ENCODE measurements around the gene SPATA13.

Gene SPATA13

DNA sequence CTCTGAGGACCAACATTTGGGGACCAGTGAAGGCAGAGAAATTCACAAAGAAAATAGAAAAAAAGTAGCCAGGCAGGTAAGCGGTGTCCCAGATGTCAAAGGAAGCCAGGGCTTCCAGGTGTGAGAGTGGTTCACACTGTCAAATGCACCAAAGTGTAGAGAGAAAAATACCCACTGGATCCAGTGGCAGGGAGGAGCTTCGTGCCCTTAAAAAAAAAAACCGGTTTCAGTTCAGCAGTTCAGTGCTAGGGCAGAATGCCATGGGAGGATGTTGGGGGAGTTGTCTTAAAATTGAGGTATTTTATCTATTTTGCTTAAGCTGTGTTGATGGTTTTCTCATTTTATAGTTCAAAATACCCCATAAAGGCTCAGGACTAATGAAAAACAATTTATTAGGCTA is 101.0 kb downstream of the SPATA13 start:
- no peak for DNase-seq

DNA sequence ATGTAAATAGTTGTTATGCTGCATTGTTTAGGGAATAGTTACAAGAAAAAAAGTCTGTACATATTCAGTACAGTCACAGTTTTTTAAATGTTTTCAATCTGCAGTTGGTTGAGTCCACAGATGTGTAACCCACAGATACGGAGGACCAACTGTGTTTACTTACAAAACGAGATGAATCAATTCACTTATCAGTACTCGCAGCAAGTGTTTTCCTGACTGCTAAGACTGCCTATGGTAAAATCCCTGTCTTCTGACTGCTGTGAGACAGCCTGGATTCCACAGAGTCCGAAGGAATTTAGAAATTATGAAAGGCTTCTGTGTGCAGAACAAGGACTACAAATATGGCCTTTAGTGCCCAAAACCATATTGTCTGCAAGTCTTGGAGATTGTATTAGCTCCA is 103.1 kb downstream of the SPATA13 start:
- no peak for DNase-seq

DNA sequence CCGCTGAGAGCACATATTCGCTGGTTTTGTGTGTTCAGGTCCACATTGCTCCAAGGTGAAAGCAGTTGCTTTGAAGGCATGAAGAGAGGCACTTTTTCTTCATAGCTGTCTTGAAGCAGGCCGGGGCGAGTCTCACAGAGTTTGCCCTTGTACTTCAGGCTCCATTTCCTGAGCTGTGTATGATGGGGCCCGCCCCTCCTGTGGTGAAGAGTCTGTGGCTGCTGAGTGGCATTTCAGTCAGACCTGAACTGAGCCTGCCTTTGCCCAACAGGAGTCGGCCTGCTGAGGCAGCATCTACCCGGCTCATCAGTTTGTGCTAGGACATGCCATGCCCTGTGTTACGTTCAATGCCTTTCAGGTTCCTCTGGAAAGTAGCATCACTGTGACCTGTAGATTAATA is 104.5 kb downstream of the SPATA13 start:
- DNase-seq = peak; percentile 38

DNA sequence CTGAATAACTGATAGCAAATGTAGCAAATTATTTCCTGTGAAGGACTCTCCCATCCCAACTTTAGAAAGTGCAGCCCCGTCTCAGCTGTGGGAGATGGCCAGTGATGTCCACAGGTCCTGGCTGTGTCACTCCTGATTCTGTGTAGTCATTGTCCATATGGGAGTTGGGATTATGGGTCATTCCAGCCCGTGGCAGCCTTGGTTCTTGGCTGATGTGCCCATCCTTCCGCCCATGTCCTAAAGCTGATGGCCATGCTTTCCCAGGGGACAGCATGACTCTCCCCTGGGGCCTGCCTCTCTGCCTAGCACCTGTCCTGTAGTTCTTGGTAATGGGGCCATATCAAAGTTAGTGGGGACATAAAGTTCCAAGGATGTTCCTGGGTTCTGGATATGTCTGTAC is 104.9 kb downstream of the SPATA13 start:
- DNase-seq = no peak

DNA sequence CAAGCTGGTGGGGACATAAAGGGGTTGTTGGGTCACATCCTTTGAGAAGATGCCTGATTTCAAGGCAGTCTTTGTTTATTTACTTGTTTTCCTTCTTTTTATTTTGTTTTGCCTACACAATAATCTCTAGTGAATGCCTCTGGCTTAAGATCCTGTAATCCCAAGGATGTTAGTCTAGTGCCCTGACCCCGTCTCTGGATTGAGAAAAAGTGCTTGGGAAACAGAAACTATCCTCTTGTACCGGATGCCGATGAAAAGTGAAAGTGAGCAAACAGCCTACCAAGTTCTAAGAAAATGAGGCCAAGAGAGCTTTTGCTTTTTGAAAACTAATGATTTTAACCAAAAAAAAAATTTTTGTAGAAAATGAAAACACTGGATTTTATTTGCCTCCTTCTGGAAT is 106.8 kb downstream of the SPATA13 start:
- no peak for DNase-seq

DNA sequence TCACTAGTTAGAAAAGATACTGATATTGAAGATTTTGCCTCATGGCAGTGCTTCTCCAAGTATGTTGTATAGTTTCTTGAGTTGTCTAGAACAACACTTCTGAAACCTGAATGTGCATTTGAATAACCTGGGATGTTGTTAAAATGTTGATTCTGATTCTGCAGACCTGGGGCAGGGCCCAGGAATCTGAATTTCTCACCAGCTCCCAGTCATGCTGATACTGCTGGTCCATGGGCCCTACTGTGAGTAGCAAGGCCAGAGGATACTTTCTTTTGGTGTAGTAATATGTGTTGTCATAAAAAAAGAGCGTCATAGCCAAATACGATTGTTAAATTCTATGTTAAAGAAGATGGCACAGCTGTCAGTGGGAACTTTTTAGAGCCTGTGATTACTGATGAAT is 107.3 kb downstream of the SPATA13 start:
- DNase-seq = no peak

DNA sequence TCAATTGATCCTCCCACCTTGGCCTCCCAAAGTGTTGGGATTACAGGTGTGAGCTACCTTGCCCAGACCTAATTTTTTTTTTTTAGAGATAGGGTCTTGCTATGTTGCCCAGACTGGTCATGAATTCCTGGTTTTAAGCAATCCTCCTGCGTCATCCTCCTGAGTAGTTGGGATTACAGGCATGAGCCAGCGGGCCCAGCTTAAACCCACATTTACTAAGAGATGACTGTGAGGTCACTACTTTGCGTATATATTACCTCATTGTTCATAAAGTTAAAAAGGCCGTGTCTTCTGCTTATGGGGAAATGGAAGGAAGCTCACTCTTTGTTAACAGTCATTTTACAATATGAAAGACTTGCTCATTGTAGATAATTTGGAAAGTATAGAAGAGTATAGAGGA is 109.3 kb downstream of the SPATA13 start:
- DNase-seq = no peak

DNA sequence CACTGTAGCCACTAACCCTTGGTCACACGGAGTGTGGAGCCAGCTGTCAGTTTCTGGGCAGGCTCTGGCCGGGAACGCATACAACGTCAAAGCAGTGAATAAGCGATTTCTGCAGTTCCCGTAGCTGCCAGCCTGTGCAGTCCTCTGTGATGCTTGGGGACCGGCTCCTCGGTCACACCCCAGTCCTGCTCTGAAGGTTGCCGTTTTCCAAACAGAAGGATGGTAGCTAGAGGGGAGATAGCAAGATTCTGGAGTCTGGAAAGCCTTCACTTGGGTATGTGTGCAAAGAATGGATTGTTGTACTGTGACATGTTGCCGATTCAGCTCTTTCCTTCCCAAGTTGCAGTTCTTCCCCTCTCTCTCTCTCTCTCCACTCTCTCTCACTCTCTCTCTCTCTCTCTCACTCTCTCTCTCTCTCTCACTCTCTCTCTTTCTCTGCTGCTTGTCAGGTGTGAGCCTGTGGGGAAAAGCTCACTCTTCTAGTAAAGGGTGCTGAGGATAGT is 110.2 kb downstream of the SPATA13 start:
- DNase-seq = peak; percentile 71

DNA sequence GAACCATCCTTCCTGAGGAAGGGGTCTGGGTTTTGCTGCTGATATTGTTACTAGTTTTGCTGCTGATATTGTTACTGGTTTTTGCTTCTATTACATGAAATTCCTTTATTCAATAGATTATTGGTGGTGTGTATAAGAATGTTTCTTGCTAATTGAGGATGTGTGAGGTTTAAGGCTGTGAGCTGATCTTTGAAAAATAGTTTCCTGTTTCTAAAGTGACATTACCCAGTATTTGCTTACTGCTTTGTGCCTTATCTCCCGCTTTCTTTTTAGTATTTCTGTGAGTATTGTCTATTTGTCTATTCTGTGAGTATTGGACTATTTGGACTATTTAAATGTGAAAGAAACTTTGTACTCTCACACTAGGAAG is 110.7 kb downstream of the SPATA13 start:
- no peak for DNase-seq

DNA sequence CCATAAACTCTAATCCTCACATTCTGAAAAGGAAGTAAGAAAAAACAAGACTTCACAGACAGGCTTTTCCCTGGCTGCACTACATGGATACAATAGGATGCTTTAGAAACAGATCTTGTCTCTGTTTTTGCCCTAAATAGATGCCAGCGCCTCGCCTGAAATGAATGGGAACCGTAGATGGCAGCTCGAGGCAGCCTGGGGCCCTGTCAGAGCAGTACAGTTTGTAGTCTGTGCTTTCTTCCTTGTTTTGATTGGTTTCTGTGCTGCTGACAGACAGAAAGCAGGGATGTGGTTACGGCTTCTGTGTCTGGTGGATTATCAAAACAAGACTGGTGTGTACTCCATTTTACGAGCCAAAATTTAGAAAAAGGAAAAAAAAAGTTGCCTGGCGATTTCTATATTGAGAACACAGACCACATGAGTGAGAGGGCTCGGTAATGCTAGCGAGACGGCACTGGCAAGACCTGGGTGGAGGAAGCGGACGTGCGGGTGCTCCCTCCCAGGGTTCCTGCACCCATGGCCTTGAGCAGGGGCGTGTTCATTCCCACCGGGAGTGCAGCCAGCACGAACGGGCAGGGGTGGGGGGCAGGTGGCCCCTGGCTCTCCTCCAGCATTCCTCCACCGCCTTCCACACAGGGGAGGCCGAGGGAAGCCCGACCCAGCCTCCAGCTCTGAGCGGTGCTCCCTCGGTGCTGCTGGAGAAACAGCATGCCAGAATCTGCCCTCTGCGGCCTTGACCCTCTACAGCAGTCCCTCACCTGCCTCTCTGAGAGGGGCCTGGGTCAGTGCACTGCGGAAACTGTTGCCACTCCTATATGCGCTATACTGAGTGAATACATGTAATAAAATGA is 111.3 kb downstream of the SPATA13 start:
- DNase-seq = peak; percentile 61

DNA sequence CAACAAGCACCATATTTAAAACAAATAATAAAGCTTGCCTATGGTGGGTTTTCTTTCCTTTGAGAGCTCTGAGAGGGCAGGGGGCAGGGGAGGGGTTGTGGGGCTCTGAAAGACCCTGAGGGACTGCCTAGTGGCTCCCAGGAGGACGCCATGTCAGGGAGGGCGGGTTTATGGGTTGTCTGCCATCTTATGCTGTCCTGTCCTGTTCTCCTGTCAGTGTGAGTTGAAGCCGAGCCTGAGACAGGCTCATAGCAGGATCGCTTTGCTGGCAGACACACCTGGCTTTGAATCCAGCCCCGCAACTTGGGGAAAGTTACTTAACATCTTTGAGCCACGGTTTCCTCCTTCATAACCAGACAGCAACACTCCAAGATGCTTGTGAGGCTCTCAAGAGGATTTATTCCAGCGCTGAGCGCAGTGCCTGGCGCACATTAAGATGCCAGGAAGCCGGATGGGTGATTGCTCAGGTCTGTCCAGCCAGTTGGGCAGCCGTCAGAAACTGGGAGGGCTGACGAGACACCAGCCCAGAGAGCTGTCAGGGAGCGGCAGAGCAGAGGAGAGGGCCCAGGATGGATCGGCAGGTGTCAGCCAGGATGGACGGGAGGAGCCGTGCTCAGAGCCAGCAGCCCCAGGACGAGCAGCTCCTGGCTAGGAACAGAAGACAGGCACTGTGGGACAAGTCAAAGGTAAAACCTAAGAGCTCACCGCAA is 112.1 kb downstream of the SPATA13 start:
- no peak for DNase-seq

DNA sequence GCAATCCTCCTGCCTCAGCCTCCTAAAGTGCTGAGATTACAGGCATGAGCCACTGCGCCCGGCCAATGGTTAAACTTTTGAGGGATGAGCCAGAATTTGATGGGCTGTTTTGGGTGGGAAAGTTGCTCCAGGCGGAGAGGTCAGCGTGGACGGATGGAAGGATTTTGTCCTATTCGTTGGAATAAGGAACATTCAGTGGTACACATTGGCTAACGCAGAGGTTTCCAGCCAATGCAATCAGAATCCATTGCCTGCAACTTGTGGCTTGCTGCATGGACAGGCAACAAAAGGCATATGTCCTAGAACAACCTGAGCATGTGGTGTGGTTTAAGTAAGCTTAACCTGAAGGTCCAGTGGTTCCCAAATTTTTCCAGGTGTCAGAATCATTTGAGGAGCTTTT is 113.4 kb downstream of the SPATA13 start:
- DNase-seq = no peak

DNA sequence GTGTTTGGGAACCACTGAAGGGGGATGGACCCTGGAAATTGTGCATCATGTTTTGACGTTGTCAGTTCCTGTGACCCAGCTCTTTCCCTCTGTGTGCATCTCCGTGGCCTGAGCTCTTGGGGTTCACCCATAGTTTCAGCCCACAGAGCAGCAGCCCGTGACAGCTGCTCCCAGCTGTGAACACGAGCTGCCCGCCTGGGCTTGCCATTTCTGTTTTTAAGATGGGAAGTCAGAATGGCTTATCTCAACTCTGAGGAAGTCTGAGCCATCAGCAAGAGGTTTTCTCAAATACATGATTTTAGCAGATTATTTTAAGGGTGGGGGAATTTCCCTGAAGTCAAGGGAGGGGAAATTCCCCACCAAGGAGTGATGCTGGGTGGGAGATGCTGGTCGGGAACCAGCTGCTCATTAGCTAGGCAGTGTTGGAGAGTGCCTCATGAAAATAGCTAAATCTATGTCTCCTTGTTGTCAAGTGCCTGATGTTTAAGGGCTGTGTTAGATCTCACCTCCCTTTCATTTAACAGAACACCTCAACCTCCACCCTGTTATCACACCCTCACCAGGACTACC is 114.0 kb downstream of the SPATA13 start:
- DNase-seq = peak; percentile 36

DNA sequence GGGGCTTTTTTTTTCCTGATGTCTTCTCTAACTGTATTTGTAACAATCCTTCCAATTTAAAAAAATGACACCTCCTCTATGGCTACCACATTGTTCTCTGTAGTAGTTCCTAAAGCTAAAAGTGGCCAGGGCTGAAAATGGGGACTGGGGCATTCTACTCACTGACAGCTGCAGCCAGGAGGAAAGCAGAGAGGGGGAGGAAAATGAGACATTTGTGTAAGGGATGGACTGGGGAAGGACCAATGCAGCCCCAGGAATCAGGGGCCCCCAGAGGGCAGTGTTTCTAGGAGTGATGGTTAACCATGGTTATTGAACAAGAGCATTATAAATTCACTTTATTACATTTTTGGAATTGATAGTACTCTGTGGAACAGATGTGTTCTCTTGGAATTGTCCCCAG is 114.5 kb downstream of the SPATA13 start:
- DNase-seq = no peak

DNA sequence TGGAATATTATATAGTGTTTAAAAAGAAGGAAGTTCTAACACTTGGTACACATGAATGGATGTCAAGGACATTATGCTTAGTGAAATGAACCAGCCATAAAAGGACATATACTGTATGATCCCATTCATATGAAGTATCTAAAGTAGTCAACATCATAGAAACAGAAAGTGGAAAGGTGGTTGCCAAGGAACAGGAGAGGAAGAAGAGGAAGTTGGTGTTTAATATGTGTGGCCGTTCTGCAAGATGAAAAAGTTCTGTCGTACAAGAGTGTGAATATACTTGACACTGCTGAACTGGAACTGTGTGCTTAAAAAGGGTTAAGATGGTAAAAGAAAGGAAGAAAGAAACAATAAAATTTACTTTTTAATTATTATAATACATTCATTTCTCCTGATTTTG is 115.8 kb downstream of the SPATA13 start:
- no peak for DNase-seq

DNA sequence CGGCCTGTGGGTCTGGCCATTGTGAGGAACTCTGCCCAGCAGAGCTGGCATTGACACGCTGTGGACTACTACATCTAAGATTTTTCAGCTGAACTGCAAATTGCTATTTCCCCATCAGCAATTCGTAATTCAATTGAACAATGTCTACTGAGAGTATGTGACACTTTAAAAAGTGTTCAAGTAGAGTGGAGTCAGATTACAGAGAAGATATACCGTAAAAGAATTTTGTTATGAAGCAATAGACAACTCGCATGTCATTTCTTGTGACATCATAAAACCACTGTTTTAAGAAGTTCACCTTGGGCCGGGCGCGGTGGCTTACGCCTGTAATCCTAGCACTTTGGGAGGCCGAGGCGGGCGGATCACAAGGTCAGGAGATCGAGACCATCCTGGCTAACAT is 116.3 kb downstream of the SPATA13 start:
- DNase-seq = no peak

DNA sequence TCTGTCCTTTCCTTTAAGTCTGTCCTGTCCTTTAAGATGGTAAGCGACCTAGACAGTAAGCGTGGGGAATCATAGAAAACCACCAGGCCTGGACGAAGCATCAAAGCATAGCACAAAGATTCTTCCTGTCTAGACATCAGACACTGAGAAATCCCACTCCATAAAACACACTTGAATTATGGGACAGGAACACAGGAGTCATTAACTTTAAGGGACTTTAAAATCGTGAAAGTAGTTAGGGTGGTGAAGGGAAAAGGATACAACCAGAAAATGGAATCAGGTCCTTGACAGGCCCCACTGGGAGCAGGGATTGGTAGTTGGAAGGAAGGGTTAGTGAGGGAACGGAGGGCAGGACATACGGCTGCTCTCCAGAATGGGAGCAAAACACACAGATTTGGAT is 117.2 kb downstream of the SPATA13 start:
- no peak for DNase-seq

DNA sequence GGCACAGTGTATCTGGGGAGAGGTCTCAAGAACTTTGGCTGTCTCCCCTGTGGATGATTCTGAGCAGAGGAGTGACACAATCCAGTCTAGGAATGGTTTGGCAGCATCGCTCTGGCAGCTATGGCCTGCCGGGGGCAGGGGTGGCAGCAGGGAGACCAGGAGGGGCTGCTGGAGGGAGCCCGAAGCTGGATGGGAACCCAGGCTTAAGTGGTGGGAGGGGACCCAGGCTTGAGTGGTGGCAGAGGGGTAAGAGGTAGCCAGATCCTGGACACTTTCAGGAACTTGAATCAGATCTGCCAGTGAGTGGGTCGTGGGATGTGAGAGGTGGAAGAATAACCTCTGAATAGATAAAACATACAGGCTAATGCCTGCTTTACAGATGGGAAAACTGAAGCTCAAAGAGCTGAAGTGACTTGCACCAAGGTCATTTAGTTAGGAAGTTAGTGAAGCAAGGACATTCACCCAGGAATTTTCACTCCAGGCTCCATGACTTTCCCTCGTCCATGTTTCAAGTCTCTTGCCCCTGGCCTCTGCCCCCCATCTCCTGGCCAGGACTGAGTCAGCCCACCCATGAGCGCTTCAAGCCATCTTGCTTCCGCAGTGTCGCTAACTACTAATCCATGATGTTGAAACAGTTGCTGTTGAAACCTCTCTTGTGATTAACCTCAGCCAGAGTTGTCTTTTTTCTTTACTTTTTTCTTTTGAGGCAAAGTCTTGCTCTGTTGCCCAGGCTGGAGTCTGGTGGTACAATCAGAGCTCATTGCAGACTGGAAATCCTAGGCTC is 119.0 kb downstream of the SPATA13 start:
- DNase-seq = no peak

DNA sequence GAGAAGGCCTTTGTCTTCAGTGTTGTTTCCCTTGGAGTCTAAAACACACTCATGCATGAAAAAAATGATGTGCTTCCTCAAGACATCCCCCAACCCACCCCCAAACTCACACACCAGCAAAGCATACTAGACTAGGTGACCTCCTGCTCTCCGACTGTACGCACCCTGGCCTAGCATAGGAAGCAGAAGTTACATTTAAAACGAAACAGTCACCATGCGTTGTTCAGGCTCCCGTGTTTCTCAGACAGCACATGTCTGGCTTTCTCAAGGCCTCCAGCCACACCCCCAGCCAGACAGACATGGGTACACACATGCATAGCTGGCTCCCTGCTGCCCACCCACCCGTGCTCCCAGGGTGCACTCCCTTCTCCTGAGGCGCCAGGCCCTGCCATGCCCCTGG is 120.2 kb downstream of the SPATA13 start:
- no peak for DNase-seq

DNA sequence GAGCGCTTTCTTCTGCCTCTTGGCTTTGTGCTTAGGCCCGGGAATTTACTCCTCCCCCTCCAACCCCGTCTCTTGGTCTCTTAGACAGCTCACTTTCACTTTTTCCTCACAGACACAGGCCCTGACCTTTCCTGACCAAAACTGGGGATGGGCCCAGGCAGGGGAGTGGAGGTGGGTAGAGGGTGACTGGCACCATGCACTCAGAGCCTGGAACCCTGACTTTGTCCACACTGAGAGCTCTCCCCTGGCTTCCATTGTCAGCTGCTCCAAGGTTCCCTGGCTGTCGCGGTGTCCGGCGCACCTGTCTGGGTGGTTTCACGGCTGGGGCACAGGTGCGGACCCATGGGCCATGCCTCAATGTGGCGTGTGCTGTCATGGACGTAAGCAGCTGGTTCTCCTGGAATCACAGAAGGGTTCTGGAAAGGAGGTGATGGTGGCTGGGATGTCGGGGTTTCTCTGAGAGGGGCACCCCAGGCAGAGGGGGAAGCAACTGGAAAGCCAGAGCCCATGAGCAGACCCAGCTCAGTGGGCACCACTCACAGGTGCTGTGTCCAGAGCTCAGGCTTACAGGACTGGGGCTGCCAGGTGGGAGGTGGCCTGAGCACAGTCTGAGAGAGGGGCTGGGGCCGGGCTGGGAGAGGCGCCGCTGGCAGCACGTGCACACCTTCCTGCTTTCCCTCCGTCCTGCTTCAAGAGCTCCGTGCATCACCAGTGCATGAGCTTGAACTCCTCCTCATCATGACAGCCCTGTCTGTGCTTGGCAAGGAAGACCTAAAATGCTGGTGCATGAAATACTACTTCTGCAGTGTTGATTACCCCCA is 120.9 kb downstream of the SPATA13 start:
- no peak for DNase-seq

DNA sequence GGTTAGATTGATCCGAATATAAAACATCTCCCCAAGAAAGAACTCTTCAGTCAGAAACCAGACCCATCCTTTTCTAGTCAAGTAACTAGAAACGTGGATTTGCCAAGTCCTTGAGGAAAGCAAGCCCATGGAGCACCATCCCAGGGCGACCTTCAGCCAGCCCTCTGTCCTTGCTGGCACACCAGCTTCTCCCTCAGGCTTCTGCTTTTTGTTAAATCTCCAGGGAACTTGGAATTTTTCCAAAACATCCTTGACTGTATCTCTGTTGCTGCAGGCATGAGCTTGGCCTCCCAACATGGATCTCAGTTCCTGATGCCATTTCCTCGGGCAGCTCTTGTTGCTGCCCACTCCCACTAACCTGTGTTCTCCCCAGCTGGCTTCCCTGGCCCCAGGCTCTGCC is 121.7 kb downstream of the SPATA13 start:
- DNase-seq = no peak

DNA sequence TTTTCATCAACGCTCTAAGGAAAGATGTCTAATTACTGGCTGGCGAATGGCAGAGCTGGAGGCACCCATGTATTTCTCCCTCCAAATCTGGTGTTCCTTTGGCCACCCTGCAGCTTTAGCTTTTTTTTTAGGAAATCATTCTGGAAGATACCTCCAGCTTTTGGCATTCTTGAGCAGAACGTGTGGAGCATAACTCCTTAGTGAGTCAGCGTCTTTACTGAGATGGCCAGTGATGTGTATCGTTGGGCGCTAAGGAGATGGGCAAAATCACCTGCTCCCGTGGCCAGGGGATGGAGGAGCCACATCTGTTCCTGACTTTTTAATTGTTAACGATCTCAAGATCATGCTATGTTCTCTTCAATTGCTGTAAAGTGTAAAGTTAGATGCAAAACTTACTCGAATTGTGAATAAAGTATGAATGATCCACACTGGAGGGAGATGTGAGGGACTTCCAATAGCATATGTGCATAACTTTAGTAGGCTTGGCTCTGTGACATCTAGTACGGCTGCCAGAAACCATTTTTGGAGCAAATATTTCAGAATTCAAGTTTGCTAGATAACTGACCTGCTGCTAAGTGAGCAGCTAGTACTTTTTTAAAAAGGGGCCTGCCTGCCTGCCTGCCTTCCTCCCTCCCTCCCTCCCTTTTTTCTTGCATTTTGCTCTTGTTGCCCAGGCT is 124.5 kb downstream of the SPATA13 start:
- no peak for DNase-seq

Data from femur (tissue), 1 donor.